GM12878 (cell line): ENCODE data around the gene KNTC1.

Experiments
- POLR2A ChIP-seq: IDR thresholded peaks from 2 replicates; pipeline ENCODE4 v1.6.1; 2011; ENCODE audit warnings: low read depth, mild to moderate bottlenecking, low read length
- SIN3A ChIP-seq: IDR thresholded peaks from 2 replicates; pipeline ENCODE4 v1.6.1; 2012; ENCODE audit warnings: low read depth, low read length, improper control_type of control experiment
- TCF12 ChIP-seq: IDR thresholded peaks from 2 replicates; pipeline ENCODE4 v1.6.1; 2011; ENCODE audit warnings: low read depth, mild to moderate bottlenecking, low read length

- TF ChIP-seq TCF12 (no peak), SIN3A (no peak), POLR2A (no peak)
These were observed 83.2 kb downstream of the KNTC1 start for GRCh38 chr12:122610207-122610606.
